Fibroblast of lung (primary cell): ENCODE results near the gene KLK15. TPM values are rescaled to one million over a fixed set of nuclear protein-coding genes. Genes with fewer than 3 reads are reported as not detected.

Experiments
- DNase-seq, 2 donors: peaks; one replicate each; pipeline versions ENCODE4 v3.0.0 to v3.0.0-alpha.2; 2010; ENCODE audit warnings: low read depth in 2 of 2
- H2AFZ ChIP-seq: 2 replicates; pipeline ENCODE4 v1.5.1; 2012; ENCODE audit warnings: low read length, control low read depth, inconsistent platforms
- H3K27ac ChIP-seq: 2 replicates; pipeline ENCODE4 v1.5.1; 2011; ENCODE audit warnings: low read length, control low read depth; ENCODE audit not compliant: insufficient read depth
- H3K27me3 ChIP-seq: 2 replicates; pipeline ENCODE4 v1.5.1; 2011; ENCODE audit warnings: mild to moderate bottlenecking, low read length; ENCODE audit not compliant: control insufficient read depth, insufficient read depth
- H3K36me3 ChIP-seq: 2 replicates; pipeline ENCODE4 v1.5.1; 2011; ENCODE audit warnings: low read length; ENCODE audit not compliant: control insufficient read depth, insufficient read depth
- H3K4me1 ChIP-seq: 2 replicates; pipeline ENCODE4 v1.5.1; 2011; ENCODE audit warnings: low read length; ENCODE audit not compliant: control insufficient read depth, insufficient read depth; ENCODE audit errors: extremely low read depth
- H3K4me2 ChIP-seq: 2 replicates; pipeline ENCODE4 v1.5.1; 2011; ENCODE audit warnings: low read length, control low read depth; ENCODE audit not compliant: insufficient read depth; ENCODE audit errors: extremely low read depth
- H3K4me3 ChIP-seq, 4 experiments: fragments of 200-600 bp in 1 of 4; sonication (generic) in 1 of 4; replicated peaks in 1 of 4; 2 replicates each; pipeline ENCODE4 v1.5.1; 2011 to 2016; ENCODE audit warnings: low read length in 4 of 4, low read depth in 3 of 4, mild to moderate bottlenecking in 3 of 4, control low read depth in 2 of 4, inconsistent platforms in 1 of 4, mixed read lengths in 1 of 4; ENCODE audit not compliant: insufficient read depth in 1 of 4; ENCODE audit errors: control extremely low read depth in 1 of 4
- H3K79me2 ChIP-seq: 2 replicates; pipeline ENCODE4 v1.5.1; 2012; ENCODE audit warnings: mild to moderate bottlenecking, low read length, inconsistent platforms; ENCODE audit not compliant: control insufficient read depth, insufficient read depth
- H3K9ac ChIP-seq: 2 replicates; pipeline ENCODE4 v1.5.1; 2011; ENCODE audit warnings: mild to moderate bottlenecking, low read length, control low read depth; ENCODE audit not compliant: insufficient read depth
- H3K9me3 ChIP-seq: 2 replicates; pipeline ENCODE4 v1.5.1; 2012; ENCODE audit warnings: low read depth, low read length; ENCODE audit not compliant: control insufficient read depth, insufficient read depth
- H4K20me1 ChIP-seq: 2 replicates; pipeline ENCODE4 v1.5.1; 2011; ENCODE audit warnings: low read length; ENCODE audit not compliant: control insufficient read depth, insufficient read depth; ENCODE audit errors: extremely low read depth
- CTCF ChIP-seq, 2 donors: IDR thresholded peaks in 1 of 2; conservative IDR thresholded peaks in 1 of 2; 1 replicate in 1 of 2; 2 replicates in 1 of 2; pipeline ENCODE4 v1.5.1; 2011 to 2012; ENCODE audit warnings: low read length in 2 of 2, control low read depth in 1 of 2, inconsistent platforms in 1 of 2, low read depth in 1 of 2, mild to moderate bottlenecking in 1 of 2
- EZH2 ChIP-seq: IDR thresholded peaks from 2 replicates; pipeline ENCODE4 v1.5.1; 2012; ENCODE audit warnings: low read length, control low read depth, mild to moderate bottlenecking; ENCODE audit errors: missing control alignments
- polyA plus RNA-seq, 2 donors: library from polyadenylated mRNA; depleted of rRNA in 1 of 2; stranded (reverse) in 1 of 2; unstranded in 1 of 2; fragments of >200 nt; gene quantifications; 2 replicates each; pipeline ENCODE4 v1.2.1, GENCODE V29; 2011 to 2012; ENCODE audit warnings: missing spikeins in 1 of 2
- total RNA-seq: library from RNA; depleted of rRNA; stranded (reverse); fragments of >200 nt; gene quantifications from 2 replicates; pipeline ENCODE4 v1.2.1, GENCODE V29; 2014

The KLK15 gene
- total and polyA plus RNA-seq, 2 donors (not counting 1 experiment from before 2014, with no cell fraction given): not detected

GRCh38 chr19:50799547-50799851 lies 33.9 kb downstream of the KLK15 start:
- TF ChIP-seq CTCF (conservative IDR thresholded peaks at IDR 0.05 in 1 of 2, IDR thresholded peaks at IDR 0.05 in 1 of 2; ENCODE audit: low read depth in 1 of 2, low read length in 2 of 2) (no peak), EZH2 (no peak)
- Histone ChIP-seq H3K27ac (no peak overlapping the region), H3K79me2 (peaks cover 38% of the 10 kb centered on the region), H4K20me1 (no peaks in the 10 kb centered on the region), H3K36me3 (peaks cover 19% of the 10 kb centered on the region), H3K9ac (no peak overlapping the region), H3K27me3 (no peaks in the 10 kb centered on the region), H2AFZ (no peak overlapping the region), H3K4me1 (peaks cover 5% of the 10 kb centered on the region), H3K4me2 (no peak overlapping the region), H3K4me3 (no peak overlapping the region), H3K9me3 (no peaks in the 10 kb centered on the region)
- DNase-seq: no peak

DNA sequence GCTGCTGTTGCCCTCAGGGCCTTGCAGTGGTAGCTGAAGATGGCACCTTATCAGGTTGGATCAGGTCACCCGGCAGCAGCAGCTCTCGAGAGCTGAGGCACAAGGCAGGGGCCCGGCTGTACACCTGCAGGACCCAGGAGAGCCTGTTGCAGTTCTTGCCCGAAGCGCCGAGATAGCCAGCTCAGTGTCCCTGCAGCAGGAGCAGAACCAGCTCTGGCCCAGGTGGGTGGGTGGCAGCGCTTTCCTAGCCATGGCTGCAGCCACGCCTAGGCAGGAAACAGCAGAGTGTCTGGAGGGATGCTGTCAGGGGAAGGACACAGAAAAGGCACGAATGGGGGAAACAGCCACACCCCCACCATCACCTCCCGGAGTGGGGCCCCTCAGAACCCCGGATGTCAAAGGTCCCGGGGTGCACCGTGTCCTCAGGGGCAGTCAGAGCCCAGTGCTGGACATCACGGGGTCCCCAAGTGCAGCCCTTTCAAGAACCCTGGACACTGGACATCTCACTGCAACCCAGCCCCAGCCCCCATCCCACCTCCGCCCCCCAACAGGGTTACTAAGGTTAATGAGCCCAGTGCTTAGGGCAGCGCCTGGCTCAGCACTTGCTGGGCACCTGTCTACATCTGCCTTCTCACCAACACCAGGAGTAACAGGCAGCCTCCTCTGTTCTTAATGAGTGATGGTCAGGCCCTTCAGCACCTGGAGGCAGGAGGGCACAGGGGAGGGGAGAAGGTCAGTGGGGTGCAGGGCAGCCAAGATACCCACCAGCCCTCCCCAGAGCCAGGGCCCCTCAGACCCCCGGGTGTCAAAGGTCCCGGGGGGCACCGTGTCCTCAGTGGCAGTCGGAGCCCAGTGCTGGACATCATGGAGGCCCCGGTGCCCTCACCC lies 34.5 kb downstream of the KLK15 start:
- Histone ChIP-seq H2AFZ (no peak overlapping the region), H3K4me1 (peaks cover 5% of the 10 kb centered on the region), H3K4me2 (no peak overlapping the region), H3K27ac (no peak overlapping the region), H3K27me3 (no peaks in the 10 kb centered on the region), H3K9me3 (no peaks in the 10 kb centered on the region), H3K79me2 (peaks cover 35% of the 10 kb centered on the region), H4K20me1 (no peaks in the 10 kb centered on the region), H3K9ac (no peak overlapping the region), H3K4me3 (no peak overlapping the region), H3K36me3 (peaks cover 19% of the 10 kb centered on the region)
- TF ChIP-seq CTCF (conservative IDR thresholded peaks at IDR 0.05 in 1 of 2, IDR thresholded peaks at IDR 0.05 in 1 of 2; ENCODE audit: low read depth in 1 of 2, low read length in 2 of 2): no peak
- TF ChIP-seq EZH2: no peak
- DNase-seq: no peak

GRCh38 chr19:50797781-50798658 lies 35.4 kb downstream of the KLK15 start:
- Histone ChIP-seq H3K27me3 (no peaks in the 10 kb centered on the region), H3K9ac (no peak overlapping the region), H3K27ac (no peak overlapping the region), H3K9me3 (no peaks in the 10 kb centered on the region), H4K20me1 (no peaks in the 10 kb centered on the region), H3K79me2 (peaks cover 26% of the 10 kb centered on the region), H3K36me3 (peaks cover 19% of the 10 kb centered on the region), H3K4me1 (peaks cover 4% of the 10 kb centered on the region), H2AFZ (no peak overlapping the region), H3K4me3 (no peak overlapping the region), H3K4me2 (no peak overlapping the region)
- no peak for DNase-seq
- no peak for TF ChIP-seq EZH2
- no peak for TF ChIP-seq CTCF (conservative IDR thresholded peaks at IDR 0.05 in 1 of 2, IDR thresholded peaks at IDR 0.05 in 1 of 2; ENCODE audit: low read depth in 1 of 2, low read length in 2 of 2)
